GM12874 (cell line): ENCODE data around the gene CAMTA1.

ENCODE experiments used
- TF ChIP-seq, protein P1 (sequence below): IDR thresholded peaks from 2 replicates; pipeline ENCODE4 v1.5.1; 2011; ENCODE audit warnings: low read depth, mild to moderate bottlenecking, control low read depth, low read length, moderate library complexity; ENCODE audit not compliant: insufficient read depth

Gene CAMTA1

DNA sequence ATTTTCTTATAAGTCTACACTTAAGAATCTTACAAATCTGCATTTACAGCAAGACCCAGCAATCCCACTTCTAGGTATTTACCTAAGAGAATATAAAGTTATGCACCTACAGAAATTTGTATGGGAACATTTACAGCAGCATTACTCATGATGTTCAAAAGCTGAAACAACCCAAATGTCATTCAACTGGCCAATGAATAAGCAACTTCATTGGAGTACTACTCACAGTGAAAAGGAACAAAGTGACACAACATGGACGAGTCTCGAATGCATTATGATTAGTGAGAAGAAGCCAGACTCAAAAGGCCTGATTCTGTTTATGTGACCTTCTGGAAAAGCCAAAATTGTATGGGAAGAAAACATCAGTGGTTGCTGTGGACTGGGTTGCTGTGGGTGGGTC lies 116.9 kb downstream of the CAMTA1 start:
- TF ChIP-seq, protein P1, sequence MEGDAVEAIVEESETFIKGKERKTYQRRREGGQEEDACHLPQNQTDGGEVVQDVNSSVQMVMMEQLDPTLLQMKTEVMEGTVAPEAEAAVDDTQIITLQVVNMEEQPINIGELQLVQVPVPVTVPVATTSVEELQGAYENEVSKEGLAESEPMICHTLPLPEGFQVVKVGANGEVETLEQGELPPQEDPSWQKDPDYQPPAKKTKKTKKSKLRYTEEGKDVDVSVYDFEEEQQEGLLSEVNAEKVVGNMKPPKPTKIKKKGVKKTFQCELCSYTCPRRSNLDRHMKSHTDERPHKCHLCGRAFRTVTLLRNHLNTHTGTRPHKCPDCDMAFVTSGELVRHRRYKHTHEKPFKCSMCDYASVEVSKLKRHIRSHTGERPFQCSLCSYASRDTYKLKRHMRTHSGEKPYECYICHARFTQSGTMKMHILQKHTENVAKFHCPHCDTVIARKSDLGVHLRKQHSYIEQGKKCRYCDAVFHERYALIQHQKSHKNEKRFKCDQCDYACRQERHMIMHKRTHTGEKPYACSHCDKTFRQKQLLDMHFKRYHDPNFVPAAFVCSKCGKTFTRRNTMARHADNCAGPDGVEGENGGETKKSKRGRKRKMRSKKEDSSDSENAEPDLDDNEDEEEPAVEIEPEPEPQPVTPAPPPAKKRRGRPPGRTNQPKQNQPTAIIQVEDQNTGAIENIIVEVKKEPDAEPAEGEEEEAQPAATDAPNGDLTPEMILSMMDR: no peak

DNA sequence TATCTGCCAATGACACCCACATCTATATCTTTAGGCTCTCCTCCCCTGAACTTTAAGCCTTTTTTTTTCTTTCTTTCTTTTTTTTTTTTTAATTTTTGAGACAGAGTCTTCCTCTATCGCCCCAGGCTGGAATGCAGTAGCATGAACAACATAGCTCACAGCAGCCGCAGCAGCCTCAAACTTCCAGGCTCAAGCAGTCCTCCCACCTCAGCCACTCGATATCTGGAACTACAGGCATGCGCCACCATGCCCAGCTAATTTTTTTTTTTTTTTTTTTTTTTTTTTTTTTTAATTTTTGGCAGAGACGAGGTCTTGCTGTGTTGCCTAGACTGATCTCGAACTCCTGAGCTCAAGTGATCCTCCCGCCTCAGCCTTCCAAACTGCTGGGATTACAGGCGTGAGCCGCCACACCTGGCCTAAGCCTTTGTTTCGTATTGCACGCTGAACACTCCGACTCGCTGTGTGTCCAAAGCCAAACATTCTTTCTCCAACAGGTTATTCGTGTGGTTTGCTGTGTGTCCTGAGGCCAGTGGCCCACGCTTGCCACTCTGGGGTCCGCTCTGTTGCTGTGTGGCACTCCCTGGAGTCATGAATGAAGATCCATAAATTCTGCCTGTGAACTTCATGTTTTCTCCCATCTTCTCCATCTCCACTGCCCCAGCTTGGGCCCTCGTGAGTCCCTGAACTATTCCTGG lies 119.4 kb downstream of the CAMTA1 start:
- TF ChIP-seq, protein P1: no peak

- TF ChIP-seq, protein P1: no peak
Measured at GRCh38 chr1:6905331-6905730, 120.1 kb downstream of the CAMTA1 start.

GRCh38 chr1:6905790-6906189 lies 120.5 kb downstream of the CAMTA1 start:
- TF ChIP-seq, protein P1: no peak

DNA sequence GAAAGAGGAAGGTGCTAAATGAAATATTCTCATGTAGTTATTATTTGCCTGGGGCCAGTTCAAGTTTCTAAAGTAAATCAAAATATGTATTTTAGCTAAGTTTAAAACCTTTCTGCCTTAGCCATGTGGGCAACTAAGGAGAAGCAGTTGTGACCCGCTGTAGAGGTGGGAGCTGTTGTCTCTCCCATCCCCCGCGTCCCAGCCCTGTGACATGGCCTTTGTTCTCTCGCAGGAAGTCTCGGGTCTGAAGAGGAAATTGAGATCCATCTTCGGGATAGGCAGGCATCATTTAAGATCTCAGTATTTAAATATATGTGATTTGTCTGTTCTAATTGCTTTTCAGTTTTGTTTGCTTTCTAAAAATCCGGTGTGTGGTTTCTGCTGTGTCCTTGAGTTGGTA lies 121.5 kb downstream of the CAMTA1 start:
- TF ChIP-seq, protein P1: no peak

DNA sequence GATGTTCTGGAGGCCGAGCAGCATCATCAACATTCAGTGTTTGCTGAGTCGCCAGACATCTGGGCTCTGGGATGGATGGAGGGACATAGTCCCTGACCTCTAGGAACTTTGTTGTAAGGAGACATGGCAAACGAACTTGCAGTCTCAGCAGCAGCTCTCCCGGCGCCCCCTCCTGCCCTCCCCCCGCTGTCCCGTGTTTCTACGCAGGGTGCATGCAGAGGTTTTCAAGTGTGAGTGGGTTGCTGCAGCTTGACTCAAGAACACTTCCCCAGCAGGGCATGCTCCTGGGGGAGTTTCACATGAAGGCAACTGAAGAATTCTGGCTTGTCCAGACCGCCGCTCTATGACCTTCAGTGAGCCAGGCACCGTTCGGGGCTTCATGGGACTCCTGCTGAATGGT lies 121.9 kb downstream of the CAMTA1 start:
- TF ChIP-seq, protein P1: no peak

DNA sequence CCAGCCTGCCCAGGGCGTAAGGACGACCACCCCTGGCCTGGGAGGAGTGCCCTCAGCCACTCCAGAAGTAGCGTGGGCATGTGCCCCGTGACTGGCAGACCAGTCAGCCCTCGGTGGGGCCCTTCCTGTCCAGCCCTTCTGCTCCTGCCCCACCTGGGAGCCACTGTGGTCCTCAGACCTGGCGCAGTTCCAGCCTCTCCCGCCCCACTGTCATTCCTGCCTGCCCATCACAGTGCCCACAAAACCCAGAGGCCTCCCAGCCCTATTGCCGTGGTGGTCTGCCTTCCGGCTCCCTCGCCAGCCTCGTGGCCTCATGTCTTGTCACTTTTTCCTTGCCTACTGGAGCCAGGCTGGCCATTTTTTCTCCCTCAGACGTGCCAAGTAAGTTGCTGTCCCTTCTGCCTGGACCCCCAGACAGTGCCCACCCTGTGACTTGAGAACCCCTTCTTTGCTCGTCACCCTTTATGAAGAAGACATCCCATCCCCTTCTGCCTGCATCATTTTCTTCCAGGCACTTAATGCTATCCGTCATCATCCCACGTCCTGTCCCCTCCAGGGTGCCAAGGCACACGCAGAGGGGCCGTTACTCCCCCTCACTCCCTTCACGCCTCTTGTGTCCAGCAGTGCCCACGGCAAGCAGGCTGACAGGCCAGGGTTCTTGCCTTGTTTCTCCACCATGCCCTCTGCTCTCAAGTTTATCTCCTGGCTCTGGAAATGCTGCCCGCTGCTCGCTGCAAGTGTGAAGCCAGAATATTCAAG lies 122.6 kb downstream of the CAMTA1 start:
- TF ChIP-seq, protein P1: no peak
